Superior temporal gyrus (tissue), 1 donor: ENCODE measurements around the gene TLK1.
A peak's percentile ranks its signal among the peaks of the same experiment; 100 is the strongest.
"Not testable (repeated sequence)": the region's sequence is repeated elsewhere in the genome, so short reads cannot be mapped to it uniquely, and the experiment has no call there.

ENCODE experiments used
- DNase-seq: peaks from one replicate; pipeline ENCODE4 v3.0.0-alpha.2; 2016; ENCODE audit errors: extremely low spot score

The TLK1 gene

GRCh38 chr2:171169839-171170238, 9.1 kb upstream of the TLK1 start:
- DNase-seq: no peak

GRCh38 chr2:171169333-171169732, 8.6 kb upstream of the TLK1 start:
- DNase-seq: no peak

DNA sequence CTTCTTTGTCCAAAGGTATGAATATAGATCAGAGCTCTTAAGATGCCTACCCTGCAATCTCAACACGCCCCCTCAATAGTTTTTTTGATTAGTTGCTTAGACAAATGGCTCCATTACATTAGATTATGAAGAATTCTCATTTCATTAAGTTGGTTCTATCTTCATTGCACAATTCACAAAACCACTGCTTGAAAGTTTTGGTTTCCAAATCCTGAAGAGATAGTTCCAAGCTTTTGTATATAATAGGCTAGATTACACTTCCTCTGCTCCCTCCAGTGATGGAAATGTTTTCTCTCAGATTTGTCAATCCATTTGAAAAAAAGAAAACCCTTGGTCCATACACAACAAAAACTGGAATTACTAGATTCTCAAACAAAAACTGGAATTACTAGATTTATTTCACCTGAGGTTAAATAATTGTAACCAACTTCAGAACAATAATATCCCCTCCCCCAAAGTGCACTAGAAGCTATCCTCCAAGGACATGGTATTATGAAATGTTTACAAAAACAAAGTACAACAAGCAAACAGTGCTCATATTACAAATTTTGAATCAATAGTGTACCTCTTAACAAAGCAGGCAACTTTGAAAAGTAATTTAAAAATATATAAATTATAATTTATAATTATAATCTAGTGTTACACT, 6.8 kb upstream of the TLK1 start:
- no peak for DNase-seq

DNA sequence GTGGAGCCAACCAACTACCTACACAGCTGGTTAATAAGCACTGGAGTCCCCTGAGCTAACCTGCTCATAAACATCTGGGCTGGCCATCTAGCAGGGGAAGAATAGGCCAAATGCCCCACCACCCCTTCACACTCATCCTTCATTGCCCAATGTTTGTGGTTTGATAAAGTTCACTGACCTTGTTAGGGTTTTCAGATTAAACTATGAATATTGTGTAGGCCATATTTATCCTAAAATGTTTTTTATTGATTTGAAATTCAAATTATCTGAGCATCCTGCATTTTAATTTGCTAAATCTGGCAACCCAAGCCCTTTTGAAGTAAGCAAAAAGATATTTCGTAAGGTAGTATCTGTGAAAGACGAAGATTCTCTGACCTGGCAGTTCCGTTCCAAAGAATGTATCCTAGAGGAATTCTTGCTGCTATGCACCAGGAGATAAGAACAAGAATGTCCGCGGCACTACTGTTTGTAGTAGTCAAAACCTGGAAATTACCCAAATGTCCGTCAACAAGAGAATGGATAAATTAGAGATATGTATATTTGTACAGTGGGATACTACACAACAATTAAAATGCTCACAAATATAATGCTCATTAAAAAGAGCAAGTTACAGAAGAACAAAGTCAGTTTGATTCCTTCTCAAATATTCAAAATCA, 5.8 kb upstream of the TLK1 start:
- no peak for DNase-seq

DNA sequence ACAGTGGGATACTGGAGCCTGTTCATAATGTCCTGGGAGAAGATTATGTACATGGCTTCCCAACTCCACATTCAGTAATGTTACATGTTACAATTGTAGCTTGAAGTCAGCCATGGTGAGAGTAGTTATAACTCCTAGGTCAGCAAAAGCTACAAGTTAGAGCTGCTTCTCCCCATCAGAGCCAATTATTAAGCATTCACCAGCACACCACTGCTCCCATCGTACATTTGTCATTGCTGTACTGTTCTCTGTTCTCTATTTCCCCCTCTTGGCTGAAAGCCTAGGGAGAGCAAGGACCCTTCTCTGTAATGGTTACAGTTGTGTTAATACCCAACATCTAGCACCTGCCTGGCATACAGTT, 5.3 kb upstream of the TLK1 start:
- no peak for DNase-seq

GRCh38 chr2:171163261-171163660, 2.6 kb upstream of the TLK1 start:
- DNase-seq: no peak

DNA sequence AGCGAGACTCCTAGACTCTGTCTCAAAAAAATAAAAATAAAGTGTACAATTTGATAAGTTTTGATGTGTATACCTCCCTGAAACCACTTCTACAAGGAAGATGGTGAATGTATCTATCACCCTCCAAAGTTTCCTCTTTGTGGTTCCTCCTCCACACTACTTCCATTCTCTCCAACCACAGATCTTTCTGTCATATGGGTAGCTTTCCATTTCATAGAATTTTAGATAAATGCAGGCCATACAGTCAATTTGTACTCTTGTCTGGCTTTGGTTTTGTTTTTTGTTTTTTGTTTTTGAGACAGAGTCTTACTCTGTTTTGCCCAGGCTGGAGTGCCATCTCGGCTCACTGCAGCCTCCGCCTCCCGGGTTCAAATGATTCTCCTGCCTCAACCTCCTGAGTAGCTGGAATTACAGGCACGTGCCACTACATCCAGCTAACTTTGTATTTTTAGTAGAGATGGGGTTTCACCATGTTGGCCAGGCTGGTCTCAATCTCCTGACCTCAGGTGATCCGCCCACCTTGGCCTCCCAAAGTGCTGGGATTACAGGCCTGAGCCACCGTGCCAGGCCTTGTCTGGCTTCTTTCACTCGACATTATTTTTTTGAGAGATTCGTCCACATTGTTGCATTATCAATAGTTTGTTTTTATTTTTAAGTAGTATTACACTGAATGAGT, 2.0 kb upstream of the TLK1 start:
- DNase-seq: not testable (repeated sequence)

DNA sequence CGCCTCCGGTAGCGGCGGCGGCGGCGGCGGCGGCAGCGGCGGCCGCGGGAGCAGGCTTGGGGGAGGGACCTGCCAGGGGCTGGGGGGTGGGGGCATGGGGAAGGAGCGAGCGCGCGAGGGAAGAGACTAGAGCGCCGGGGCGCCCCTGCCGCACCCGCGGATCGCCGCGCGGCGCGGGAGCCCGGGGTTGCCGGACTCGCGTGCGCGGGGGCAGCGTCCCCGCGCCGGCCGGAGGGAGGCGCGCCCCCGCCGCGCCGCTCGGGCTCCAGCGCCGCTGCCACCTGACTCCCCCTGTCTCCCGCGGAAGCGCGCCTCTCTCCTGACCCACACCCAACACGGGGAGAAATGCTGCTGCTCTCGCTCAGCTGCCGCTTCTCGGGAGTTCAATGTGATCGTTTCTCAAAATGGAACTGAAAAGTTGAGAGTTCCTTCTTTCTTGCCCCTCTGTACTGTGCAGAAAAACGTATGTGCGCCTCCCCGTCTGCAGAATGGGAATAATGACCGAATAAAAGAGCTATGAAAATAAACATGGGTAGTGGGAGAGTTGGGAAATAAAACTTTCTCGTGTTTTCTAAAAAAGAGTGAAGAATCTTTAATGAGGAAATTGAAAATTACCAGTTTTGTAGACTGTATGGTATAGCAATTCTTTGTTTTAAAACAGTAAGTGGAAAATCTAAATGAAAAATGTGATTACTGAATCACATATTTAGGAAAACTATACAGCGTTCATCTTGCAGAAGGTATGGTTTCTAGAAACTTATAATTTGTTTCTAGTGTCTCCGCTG, 455 bp upstream of the TLK1 start:
- peak; percentile 64 for DNase-seq

- no peak for DNase-seq
Measured at GRCh38 chr2:171159372-171160118, 1.1 kb downstream of the TLK1 start.

DNA sequence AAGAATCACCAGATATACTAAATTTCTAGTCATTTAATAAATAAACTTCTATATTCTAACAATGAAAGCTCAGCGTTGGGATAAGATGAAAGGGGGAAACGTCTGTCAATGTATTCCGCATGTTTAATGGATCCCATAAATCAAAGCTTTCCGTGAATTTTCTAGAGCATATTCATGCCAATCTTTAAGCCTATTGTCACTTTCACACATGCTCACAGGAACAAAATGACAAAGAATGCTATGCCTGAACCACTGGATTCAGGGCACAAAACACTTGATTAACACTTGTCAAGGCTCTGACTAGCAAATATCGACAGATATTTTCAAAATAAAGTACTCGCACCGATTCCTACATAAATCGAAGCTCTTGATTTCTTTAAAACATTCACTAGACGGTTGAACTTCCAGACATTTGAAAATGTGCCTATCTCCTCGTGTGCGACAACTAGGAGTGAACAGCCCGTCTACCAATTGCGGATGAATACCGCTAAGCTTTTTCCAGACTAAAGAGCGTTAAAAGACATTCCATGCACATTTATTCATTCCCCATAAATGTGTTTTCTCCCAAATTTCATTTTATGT, 1.8 kb downstream of the TLK1 start:
- DNase-seq: peak; percentile 80

DNA sequence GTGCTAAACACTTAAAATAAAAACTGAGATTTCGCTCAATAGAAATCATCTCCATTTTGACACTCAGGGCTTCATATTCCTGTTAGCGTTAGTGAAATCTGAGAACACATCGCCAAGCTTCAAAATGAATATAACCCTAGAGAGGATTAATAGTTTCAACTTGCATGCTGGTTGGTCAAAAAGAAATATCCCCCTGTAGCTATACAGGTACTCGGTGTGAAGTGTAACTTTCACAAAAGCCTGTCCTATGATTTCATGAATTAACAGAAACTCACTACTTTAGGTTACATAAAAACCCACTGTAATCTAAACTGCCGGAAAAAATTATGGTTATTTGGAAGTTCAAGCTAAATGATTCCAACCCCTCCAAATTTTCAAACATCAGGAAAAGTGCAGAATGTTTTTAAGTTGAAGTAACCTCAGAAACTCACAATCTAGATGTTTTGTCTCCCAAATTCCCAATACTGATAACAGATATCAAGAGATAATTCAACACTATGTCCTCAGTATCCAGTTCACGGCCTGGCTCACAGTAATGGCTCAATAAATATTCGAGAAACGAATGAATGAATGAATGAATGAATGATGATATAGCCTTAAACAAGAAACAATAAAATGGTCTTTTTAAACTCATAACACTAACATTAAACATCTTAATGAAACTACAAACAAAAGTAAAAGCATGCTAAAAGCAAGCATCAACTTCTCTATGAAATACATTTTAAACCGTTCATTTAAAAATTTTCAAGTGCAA, 2.5 kb downstream of the TLK1 start:
- no peak for DNase-seq

DNA sequence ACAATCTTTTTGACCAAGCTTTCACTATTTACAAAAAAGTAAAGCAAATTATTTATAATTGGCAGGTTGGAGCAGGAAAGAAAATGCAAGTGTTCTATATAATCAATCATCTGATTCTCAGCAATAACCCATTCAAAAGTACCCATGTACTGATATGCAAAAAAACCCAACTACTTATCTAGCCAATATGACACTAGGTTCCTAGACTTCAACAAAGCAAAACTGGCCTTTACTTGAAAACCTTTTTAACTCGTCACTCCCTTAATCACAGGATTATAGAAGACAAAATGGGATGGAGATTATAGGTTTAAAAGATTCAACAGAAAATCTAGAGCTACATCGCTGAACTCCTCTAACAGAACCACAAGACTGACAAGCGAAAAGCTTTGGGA, 3.6 kb downstream of the TLK1 start:
- DNase-seq: no peak

- DNase-seq: no peak
Measured at GRCh38 chr2:171154348-171154747, 6.3 kb downstream of the TLK1 start.

DNA sequence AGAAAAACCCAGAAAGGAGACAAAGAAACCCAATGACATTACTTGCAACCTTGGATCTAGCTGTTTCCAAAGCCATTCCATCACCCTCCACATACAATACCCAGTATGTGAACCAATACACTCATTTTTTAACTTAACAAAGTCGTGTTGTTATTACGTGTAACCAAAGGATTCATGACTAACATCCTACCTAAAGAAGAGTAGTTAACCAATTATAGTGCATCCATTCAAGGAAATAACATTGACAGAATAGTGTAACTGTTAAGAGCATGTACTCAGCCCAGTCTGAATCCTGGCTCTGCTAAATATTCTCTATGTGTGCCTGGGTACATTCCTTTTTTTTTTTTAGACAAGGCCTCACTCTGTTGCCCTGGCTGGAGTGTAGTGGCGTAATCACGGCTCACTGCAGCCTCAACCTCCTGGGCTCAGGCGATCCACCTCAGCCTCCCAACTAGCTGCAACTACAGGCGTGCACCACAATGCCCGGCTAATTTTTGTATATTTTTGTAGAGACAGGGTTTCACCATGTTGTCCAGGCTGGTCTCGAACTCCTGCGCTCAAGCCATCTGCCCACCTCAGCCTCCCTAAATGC, 9.9 kb downstream of the TLK1 start:
- no peak for DNase-seq

- no peak for DNase-seq
Measured at GRCh38 chr2:171149986-171150693, 10.6 kb downstream of the TLK1 start.

DNA sequence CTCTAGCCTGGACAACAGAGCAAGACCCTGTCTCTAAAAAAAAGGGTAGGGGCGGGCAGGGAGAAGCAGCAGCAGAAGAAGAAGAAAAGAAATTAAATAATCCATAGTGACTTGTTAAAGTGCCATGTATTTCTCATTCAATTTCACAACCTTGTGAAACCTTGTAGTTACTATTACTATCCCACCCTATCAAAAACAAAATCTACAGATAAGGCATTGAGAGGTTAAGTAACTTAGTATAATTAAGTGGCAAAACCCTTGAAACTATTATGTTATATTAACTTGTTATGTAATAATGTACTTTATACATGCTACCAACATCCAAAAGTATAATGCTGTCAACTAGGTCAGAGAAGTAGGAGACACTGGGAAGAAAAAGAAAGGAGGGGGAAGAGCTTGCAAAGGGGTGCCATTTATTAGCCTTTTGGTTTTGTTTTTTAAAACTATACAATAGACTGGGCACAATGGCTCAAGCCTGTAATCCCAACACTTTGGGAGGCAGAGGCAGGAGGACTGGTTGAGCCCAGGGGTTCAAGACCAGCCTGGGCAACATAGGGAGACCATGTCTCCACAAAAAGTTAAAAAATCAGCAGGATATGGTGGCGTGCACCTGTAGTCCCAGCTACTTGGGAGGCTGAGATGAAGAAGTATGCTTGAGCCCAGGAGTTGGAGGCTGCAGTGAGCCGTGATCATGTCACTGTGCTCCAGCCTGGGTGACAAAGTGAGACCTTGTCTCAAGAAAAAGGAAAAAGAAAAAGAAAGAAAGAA, 11.3 kb downstream of the TLK1 start:
- no peak for DNase-seq

DNA sequence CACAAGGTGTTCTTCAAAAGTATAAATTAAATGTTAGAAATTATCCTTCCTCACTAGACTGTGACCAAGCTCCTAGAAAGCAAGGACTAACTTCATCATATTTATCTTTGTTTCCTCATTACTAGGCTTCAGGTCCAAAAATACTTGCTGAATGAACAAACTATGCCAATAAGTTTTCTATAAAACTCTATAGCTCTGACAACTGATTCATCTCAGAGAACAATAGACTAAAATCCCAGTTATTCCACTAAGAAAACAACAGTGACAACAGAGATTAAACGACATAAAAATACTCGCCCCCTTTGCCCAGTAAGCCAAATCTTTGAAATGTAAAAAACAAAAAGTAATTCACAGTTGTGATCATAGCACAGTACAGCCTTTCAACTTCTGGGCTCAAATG, 13.6 kb downstream of the TLK1 start:
- no peak for DNase-seq

DNA sequence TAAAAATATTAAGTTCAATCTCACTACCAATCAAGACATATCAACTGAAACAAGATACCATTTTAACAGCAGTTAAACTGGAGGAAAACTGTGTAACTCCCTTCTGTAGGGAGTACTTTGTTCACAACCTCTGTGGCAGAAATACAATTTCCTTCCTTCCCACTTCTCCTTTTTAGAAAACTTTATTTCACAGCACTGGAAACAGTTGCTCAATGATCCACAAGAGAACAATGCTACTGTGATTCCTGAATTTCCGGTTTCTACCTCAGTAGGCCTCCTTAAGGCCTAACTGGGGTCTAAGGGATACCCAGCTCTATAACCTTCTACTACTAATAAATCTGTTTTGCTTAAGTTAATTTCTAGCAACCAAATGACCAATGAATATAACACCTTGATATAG, 14.1 kb downstream of the TLK1 start:
- no peak for DNase-seq

GRCh38 chr2:171146071-171146470, 14.6 kb downstream of the TLK1 start:
- no peak for DNase-seq
